ENCODE results near the gene C12orf76.

DNA sequence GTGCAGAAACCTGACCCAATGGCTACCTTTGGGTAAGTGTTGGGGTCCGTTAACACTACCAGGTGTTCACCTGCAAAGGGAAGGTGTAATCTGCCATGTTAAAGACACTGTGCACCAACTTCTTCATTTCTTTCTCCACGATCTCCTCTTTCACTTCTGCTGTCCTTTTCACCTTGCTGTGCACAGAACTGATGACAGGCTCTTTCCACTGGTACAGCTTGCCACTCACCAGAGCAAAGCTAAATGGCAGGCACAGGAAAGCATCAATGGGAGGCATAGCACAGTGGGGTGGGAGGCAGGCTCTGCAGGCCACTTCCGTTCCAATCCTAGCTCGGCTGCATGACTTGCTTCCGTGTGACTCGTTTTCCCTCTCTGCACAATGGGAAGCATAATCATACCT, 2.6 kb upstream of the C12orf76 start:
- TF ChIP-seq, protein P1, sequence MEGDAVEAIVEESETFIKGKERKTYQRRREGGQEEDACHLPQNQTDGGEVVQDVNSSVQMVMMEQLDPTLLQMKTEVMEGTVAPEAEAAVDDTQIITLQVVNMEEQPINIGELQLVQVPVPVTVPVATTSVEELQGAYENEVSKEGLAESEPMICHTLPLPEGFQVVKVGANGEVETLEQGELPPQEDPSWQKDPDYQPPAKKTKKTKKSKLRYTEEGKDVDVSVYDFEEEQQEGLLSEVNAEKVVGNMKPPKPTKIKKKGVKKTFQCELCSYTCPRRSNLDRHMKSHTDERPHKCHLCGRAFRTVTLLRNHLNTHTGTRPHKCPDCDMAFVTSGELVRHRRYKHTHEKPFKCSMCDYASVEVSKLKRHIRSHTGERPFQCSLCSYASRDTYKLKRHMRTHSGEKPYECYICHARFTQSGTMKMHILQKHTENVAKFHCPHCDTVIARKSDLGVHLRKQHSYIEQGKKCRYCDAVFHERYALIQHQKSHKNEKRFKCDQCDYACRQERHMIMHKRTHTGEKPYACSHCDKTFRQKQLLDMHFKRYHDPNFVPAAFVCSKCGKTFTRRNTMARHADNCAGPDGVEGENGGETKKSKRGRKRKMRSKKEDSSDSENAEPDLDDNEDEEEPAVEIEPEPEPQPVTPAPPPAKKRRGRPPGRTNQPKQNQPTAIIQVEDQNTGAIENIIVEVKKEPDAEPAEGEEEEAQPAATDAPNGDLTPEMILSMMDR (IDR thresholded peaks at IDR 0.05; ENCODE audit: borderline replicate concordance, extremely low read depth, low read length, poor library complexity, severe bottlenecking) = no peak
- no peak for TF ChIP-seq EZH2 (IDR thresholded peaks at IDR 0.05; ENCODE audit: borderline replicate concordance, low read depth, low read length, severe bottlenecking)
